GM21723 (cell line): ENCODE results near the gene TOX4.
A peak's percentile ranks its signal among the peaks of the same experiment; 100 is the strongest.
"Not testable (repeated sequence)": the region's sequence is repeated elsewhere in the genome, so short reads cannot be mapped to it uniquely, and the experiment has no call there.

Experiments used
- ATAC-seq: cut with Tn5 transposase; IDR thresholded peaks from one replicate; pipeline ENCODE4 v1.9.1; 2021; ENCODE audit warnings: mild to moderate bottlenecking, moderate library complexity; ENCODE audit not compliant: unreplicated experiment

Gene TOX4

DNA sequence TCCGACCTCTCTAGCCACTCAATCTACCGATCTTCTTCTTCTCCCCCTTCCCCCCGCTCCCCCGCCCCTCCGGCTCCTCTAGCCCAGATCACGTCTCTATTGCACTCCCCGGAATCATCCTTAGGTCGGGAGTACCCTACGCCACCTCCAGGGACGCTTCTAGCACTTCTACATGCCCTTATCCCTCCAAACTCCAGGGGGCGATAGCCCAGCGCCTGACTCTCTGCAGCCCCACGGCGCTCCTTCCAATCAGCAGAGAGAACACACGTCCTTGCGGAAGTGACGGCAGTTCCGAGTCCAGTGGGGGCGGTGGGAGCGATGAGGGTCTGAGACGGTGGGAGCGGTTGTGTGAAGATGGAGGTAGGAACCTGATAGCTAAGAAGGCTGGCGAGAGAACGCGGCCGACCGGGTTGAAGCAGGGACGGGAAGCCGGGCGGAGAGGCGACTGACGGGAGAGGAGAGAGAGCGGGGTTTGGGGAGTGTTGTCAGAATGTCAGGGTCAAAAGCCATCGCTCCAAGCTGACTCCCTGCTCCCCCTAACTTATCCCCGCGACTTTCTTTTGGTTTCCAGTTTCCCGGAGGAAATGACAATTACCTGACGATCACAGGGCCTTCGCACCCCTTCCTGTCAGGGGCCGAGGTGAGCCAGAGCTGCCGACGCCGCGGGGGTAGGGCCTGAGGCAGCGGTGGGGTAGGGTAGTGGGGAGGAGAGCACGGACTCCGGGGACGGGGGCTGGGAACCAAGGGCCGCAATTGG is at the start of gene TOX4, which contains the start of gene RAB2B:
TOX4 (plus strand) TSS at position 271 of the 757 bp plus-strand sequence; CDS start at position 355, 84 bp downstream.
RAB2B (minus strand) TSS at position 35 of the 757 bp plus-strand sequence. CDS start 87 bp downstream, outside the sequence.
- peak; percentile 100 for ATAC-seq

DNA sequence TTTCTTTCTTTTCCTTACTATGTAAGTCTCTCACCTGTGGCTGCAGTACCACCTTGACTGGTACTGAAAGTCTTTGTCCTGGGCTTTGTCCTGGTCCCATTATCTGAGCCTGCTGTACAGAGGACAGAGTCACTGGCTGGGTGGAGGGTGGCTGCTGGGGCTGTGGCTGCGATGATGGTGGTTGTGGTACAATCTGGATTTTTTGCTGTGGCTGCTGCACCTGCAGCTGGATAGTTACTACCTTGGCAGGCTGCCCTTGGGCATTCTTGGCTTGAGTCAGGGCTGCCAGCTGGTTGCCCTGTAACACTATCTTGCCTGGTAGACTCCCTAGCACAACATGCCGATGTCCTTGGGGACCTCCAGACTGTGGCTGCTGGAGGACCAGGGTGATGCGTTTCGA is 48.1 kb upstream of the TOX4 start:
- ATAC-seq: no peak

- no peak for ATAC-seq
Observed at GRCh38 chr14:21431126-21431525, 45.9 kb upstream of the TOX4 start.

DNA sequence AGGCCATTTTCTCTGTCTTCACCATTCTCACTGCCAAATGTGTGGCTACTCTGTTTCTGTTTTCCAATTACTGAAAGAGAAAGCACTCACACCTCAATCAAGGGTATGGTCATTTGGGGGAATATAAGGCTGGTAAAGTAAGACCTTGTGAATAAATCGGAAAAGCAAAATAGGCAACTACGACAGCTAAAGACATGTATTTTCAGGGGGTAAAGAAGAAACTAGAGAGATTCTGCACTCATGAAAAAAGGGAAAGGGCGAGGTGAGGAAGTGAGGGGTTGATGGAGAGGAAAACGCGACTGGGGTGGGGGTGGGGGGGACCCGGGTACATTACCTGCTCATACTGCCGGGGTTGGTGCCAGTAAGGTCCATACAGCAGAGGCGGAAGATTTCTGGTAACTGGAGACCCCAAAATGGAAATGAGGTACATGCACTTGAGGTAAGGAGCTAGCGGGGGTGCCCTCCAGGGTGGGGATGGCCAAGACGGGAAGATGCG is 40.4 kb upstream of the TOX4 start:
- ATAC-seq: peak; percentile 4

- peak; percentile 98 for ATAC-seq
Observed at GRCh38 chr14:21437063-21437901, 39.7 kb upstream of the TOX4 start.

DNA sequence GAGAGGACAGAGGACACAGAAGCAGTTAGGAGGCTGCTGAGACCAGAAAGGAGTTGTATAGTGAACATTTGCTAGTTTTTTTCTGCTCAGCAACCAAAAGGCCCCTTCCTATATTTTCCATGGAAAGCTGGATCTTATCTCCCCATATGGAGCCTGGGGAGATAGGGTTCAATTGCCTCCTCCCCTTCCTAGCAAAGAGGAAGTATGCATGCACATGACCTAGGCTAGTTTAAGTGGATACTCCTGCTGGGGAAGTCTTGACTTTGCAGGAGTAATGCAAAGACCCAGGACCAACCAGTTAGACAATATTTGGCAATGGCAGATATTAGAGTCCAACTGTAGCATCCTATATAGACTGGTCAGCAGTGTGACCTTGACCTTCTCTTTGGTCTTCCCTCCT is 36.1 kb upstream of the TOX4 start:
- no peak for ATAC-seq

DNA sequence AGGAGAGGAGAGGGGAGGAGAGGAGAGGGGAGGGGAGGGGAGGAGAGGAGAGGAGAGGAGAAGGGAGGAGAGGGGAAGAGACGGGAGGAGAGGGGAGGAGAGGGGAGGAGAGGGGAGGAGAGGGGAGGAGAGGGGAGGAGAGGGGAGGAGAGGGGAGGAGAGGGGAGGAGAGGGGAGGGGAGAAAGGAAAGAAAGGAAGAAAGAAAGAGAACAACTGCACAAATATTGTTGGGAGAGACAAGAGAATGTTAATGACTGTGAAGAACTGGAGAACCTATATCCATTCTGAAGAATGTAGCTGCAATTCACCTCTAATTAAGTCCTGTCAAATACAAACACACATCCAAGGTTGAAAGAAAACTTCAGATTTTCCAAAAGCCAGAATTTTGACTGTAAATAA is 34.3 kb upstream of the TOX4 start:
- not testable (repeated sequence) for ATAC-seq

DNA sequence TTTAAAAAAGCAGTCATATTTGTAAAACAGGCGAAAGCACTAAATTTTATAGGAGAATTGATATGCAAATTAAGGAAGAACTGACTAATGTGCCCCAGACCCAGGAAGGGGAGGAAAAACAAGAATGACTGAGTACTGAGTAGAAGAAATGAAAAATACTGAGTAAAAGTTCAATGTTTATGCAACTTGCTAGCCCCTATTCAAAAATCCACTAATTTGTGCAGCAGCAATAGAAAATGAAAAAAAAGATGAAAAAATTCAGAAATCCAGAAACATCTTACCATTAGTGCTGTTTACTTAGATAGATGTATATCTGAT is 27.1 kb upstream of the TOX4 start:
- ATAC-seq: no peak

DNA sequence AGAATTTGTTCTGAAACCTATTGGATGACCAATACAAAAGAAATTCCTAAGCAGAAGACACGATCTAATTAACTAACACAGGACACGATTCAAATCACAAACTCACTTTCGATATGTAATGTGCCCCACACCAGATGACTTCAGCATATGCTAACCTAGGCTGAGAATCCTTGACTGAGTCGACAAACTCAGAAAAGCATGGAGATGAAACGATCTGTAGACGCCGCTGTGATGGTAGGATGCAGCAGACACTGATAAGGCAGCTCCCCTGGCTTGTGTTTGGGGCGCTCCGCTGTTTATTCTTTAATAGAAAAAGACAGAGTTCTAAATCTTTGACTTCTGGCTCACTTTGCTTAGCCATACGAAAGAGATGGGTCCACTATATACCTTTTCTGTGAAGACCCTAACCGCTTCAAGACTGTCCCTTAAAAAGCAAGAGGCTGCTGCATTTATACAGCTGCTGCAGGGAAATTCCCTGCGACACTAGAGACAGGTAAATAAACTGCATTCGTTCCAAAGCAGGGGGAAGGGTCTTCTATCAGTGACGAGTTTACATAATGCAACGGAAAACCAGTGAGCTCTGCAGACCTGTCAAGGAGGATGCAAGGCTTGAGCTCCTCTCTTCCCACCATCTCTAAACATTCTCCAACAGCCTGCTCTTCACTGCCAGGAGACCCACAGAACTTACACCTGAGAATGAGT is 22.0 kb upstream of the TOX4 start:
- ATAC-seq: no peak

- peak; percentile 25 for ATAC-seq
Observed at GRCh38 chr14:21455592-21455911, 21.4 kb upstream of the TOX4 start.

DNA sequence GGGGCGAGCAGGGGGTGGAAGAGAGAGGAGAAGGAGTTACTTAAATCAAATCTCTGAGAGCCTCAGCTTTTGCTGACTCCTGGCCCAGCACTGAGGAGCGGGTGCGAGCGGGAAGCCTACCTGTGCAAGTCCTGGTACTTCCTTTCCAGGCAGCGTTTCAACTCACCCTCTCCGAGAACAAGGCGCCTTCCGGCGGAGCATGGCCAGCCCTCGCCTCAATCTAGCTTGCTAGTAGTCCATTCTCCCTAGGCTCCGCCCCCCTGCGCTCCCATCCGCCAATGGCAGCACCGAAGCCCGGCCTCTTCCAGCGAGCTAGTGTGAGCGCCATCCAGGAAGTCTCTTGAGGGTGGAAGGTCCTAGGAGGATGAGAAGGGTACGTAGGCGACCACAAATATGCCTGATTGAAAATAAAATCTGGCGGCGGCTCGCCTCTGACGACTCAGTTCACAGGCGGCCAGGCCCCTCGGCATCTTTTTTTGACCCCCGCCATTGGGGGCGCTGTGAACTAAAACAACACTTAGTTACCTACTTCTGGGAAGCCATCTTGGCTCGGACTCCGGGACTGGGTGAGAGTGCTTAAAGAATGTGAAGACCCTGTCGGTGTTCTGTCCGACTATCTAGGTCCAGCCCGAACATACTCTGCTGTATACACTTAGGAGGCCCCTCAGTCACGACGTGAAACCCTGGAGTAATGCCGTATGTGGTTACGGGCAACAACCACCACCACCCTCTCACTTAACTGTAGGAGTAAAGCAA is 20.9 kb upstream of the TOX4 start, which contains the start of gene CHD8:
CHD8 (minus strand) TSS at position 212 of the 756 bp plus-strand sequence. CDS start 24,480 bp downstream, outside the sequence.
- ATAC-seq: peak; percentile 98

DNA sequence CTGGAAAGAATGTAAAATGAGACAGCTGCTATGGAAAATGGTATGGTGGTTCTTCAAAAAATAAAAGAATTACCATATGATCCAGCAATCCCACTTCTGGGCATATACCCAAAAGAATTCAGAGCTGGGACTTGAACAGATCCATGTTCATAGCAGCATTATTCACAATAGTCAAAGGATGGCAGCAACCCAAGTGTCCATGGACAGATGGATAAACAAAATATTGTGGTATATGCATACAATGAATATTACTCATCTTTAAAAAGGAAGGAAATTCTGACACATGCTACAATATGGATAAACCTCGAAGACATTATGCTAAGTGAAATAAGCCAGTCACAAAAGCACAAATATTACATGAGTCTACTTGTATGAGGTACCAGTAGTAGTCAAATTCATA is 9.4 kb upstream of the TOX4 start:
- no peak for ATAC-seq

DNA sequence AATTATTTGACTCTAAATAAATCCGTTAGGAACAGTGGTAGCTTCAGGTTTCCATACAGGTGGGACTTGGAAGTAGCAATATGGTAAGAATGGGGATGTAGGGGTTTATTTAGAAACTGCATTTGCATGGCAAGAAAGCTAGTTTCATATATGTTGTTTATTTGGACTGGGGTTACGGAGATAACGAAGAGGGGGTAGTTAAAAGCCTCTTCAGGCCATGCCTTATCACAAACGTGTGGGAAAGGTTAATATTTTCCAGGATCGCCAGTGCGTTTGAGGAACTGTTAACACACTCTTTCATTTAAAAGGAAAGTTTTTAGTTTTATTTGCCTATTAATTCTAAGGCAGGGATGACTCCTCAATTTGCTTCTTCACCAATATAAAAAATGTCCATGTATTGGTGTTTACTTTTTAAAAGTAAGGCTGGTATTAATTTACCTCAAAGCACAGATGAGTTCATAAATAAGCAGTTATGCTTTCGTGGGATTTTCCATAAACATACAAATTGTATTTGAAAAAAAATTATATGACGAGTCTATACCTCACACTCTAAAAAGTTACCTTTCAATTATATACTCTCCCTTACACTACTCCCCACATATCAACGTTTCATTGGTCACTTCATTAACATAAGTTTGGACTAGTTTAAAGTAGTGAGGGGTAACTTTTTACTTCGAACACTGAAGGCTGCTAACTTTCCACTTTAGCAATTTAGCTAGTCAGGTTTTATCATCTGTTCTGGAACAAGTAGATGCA is 1.1 kb upstream of the TOX4 start:
- ATAC-seq: no peak

DNA sequence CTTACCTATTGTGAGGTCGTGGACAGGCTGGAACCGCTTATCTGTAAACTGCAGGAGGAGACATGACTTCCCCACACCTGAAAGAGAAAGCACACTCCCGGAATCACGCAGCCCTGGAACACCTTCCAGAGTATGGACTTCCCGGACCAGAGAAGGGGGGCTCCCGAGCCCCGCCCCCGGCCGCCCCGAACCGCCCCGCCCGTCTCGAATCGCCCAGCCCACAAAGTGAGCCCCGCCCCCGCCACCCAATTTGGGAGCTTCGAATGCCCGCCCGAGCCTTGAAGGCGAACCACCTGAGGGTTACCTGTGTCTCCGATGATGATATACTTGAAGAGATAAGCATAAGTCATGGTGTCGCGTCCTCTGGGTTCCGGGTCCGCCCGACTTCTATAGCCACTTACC is 471 bp upstream of the TOX4 start:
- ATAC-seq: peak; percentile 41

DNA sequence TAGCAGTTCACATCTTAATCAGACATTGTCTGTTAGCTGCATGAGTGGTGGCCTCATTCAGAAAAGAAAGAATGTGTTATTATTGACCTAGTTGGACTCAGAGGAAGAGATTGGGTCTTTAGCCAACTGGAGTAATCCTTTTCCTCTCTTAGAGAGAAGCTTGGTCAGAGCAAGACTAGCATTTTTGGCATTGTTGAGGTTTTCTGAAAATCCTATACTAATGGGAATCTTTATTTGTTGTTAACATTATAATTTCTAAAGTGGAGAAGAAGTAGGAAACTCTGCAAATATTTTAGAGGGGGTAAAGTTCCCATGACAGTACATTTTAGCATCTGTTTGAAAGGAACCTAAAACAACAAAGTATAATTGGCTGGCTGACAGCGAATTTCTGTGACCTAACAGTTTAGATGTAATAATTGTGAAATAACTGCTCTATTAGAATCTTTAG is 9.7 kb downstream of the TOX4 start:
- no peak for ATAC-seq

- ATAC-seq: no peak
Observed at GRCh38 chr14:21494902-21495762, 18.1 kb downstream of the TOX4 start.

DNA sequence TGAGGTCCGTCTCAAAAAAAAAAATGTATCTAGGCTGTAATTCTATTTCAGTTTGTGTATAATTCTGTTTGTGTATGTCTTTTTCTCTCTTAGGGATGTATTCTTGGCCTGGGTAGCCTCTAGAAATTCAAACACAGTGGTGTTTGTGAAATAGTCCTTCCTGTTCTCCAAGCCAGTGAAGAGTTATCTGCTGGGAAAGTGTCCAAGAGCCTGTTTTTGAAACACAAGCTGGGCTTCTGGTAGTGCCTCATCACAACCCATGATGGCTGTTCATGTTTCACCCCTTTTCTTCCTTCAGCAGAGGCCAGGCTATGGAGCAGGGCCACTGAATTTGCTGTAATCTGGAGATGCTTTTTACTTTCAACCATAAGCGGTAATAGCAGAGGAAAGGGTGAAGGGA is 19.5 kb downstream of the TOX4 start:
- no peak for ATAC-seq

DNA sequence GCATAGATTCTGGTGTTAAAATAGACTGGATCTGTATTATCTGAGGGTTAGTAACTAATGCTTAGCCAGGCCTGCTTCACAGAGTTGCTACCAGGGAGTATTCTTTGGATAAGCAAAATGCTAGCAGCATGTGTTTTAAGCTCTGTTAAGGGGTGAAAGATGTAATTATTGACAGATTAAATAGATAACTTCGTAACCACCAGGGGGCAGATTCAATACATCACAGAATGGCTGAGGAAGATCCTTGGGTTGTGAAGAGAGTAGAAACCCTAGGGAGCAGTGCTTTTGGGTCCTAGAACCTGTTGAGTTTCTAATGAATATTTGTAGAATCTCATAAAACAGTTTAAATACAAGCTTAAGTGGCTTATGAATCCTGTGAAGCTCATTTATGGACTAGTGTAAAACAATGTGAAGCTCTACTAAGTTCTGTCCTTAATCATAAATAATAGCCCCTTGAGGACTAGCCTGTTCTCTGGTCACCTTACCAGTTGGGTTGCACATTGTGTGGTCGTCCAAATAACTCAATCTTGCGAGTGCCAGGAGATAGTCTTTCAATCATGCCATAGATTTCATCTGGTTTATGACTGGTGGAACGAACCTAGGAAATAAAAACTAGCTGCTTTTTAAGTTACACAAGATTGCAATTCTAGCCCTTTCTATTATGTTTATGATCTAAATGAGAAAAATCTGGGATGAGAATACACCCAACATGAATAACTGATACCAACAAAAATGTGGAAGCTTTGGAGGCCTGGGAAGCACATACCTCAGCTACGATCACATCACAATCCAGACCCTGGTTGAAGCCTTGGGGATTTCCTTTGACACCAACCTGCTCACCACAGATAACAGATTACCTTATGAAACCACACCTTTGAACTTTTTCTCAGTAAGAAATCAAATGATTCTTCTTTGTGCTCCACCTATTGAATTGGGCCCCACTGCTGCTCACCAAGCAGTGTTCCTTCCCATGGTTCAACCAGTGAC is 21.8 kb downstream of the TOX4 start:
- no peak for ATAC-seq
